GM18505 (cell line): ENCODE data around the gene CCL23.

Experiments
- ATAC-seq: cut with Tn5 transposase; IDR thresholded peaks from one replicate; pipeline ENCODE4 v1.9.1; 2021; ENCODE audit not compliant: unreplicated experiment
- POLR2A ChIP-seq: IDR thresholded peaks from 4 replicates; pipeline ENCODE4 v1.6.1; 2011; ENCODE audit warnings: borderline replicate concordance; ENCODE audit not compliant: insufficient read depth, insufficient read length; ENCODE audit errors: extremely low read depth

Gene CCL23

GRCh38 chr17:36017799-36018198, at the start of gene CCL23:
TSS of gene CCL23 (minus strand) at chr17:36017972. CDS start at chr17:36017897, 75 bp downstream.
- no peak for ATAC-seq

GRCh38 chr17:36066365-36066985, 48.7 kb upstream of the CCL23 start:
- no peak for TF ChIP-seq POLR2A

More at GRCh38 chr17:36017799-36018198, at the start of gene CCL23:
- TF ChIP-seq POLR2A = no peak

GRCh38 chr17:36063786-36064541, 46.2 kb upstream of the CCL23 start, which contains the start of gene CCL18:
TSS of gene CCL18 (plus strand) at chr17:36064272. CDS start at chr17:36064343, 71 bp downstream.
- no peak for ATAC-seq
- TF ChIP-seq POLR2A = no peak

More at GRCh38 chr17:36066365-36066985, 48.7 kb upstream of the CCL23 start:
- no peak for ATAC-seq

- ATAC-seq = no peak
- no peak for TF ChIP-seq POLR2A
Measured at GRCh38 chr17:36060816-36061215, 43.0 kb upstream of the CCL23 start.

GRCh38 chr17:36059406-36059805, 41.6 kb upstream of the CCL23 start:
- TF ChIP-seq POLR2A = no peak

GRCh38 chr17:36057911-36058310, 40.1 kb upstream of the CCL23 start:
- ATAC-seq = no peak
- no peak for TF ChIP-seq POLR2A

More at GRCh38 chr17:36059406-36059805, 41.6 kb upstream of the CCL23 start:
- ATAC-seq = no peak

GRCh38 chr17:36055921-36056520, 38.2 kb upstream of the CCL23 start:
- no peak for TF ChIP-seq POLR2A
- ATAC-seq = no peak

- no peak for ATAC-seq
Measured at GRCh38 chr17:36055171-36055570, 37.4 kb upstream of the CCL23 start.

GRCh38 chr17:36049643-36050042, 31.9 kb upstream of the CCL23 start:
- TF ChIP-seq POLR2A = no peak
- no peak for ATAC-seq

More at GRCh38 chr17:36055171-36055570, 37.4 kb upstream of the CCL23 start:
- no peak for TF ChIP-seq POLR2A

GRCh38 chr17:36048066-36048465, 30.3 kb upstream of the CCL23 start:
- TF ChIP-seq POLR2A = no peak
- ATAC-seq = no peak

GRCh38 chr17:36036235-36036634, 18.5 kb upstream of the CCL23 start:
- no peak for TF ChIP-seq POLR2A
- ATAC-seq = no peak

- ATAC-seq = no peak
- TF ChIP-seq POLR2A = no peak
Measured at GRCh38 chr17:36034127-36034526, 16.4 kb upstream of the CCL23 start.

- no peak for ATAC-seq
- no peak for TF ChIP-seq POLR2A
Measured at GRCh38 chr17:36030956-36031355, 13.2 kb upstream of the CCL23 start.
